ENCODE measurements around the gene CYP3A4. TPM values are rescaled to one million over a fixed set of nuclear protein-coding genes. Genes with fewer than 3 reads are reported as not detected.
"Not testable (repeated sequence)": the region's sequence is repeated elsewhere in the genome, so short reads cannot be mapped to it uniquely, and the experiment has no call there.

The CYP3A4 gene
- total RNA-seq, 1 donor from 2014 or later = not detected

DNA sequence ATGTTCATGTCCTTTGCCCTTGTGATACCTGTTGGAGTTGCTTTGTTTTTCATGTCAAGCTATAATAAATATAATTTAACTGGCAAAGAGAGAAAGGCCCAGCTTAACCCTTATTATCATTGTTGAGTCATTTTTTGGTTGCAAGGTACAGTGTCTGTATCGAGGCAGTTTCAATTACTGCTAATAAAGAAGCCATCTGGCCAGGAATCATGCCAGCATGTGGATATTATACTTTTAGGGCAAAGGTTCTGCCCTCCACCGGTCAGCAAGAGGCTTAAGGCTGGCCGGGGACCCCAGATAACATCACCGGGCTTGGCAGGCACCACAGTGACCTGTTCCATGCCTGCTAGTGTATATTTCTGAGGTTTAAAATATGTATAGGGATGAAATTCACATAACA is 9.0 kb upstream of the CYP3A4 start:
- no peak for DNase-seq

GRCh38 chr7:99791667-99792369 is 7.8 kb upstream of the CYP3A4 start:
- DNase-seq = no peak

- DNase-seq = no peak
Measured at GRCh38 chr7:99791021-99791420, 7.0 kb upstream of the CYP3A4 start.

DNA sequence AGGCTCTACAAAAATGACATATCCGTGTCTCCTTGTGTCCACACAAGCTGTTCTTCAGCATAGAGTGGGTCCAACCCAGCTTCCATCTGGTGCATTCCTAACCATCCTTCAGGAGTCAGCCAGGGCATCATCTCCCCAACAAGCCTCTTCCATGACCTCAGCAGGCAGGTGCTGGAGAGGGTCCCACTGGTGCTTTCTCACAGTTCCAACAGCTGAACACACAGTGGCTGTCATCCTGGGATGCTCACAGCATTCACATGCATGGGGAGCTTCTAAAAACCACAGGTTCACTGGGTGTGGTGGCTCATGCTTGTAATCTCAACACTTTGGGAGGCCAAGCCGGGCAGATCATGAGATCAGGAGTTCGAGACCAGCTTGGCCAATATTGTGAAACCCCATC is 6.4 kb upstream of the CYP3A4 start:
- no peak for DNase-seq

DNA sequence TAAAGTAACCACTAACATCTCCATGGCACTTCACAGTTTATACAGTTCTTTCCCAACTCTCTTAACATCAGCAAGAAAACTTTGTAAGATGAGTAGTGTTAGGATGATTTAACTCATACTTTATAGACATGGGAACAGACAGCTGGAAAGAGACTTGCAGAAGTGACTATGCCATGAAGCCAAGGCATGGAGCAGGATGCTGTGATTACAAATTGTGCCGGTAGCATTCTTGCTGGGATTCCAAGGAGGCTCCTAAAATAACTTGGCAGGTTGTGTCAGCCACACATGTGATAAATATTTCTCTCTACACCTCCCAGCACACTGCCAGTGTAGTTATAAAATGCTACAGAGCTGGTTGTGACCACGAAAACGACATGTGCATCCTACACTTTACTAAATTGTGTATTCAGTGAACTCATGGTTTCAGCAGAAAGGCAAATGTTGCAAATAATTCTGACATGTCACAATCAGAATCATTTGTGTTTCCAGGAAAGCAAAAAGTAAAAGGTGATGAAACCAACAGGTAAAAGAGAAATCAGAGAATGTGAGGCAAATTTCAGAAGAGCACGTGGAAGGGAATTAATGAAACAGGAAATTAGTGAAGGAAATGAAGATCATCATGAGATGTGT is 5.6 kb upstream of the CYP3A4 start:
- DNase-seq = no peak

- DNase-seq = no peak
Measured at GRCh38 chr7:99788554-99788953, 4.6 kb upstream of the CYP3A4 start.

DNA sequence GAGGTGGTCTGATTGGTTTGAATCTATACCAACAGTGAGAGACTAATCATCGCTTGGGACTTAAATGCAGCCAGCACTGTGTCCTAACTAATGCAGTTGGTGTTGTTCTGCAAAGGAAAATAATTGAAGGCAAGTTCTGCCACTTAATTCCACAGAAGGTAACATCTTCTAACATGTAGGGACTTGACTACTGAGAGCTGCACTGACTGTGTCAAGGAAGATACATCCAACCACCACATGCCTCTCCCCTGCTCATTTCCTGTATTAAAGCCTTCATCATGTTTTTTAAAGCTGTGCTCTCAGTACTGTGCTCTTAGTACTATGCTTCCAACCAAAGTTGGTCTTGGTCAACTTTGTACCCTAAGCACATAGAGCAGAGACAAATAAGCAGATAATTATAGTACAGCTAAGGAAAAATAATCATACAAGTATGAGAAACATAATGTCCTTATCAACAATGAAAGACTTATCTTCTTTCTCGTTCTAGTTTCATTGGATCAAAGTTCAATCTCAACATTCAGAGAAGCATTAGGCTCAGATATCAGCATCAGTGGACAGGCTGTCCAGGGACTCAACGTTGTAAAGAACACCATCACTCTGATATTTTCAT is 2.8 kb upstream of the CYP3A4 start:
- no peak for DNase-seq

DNA sequence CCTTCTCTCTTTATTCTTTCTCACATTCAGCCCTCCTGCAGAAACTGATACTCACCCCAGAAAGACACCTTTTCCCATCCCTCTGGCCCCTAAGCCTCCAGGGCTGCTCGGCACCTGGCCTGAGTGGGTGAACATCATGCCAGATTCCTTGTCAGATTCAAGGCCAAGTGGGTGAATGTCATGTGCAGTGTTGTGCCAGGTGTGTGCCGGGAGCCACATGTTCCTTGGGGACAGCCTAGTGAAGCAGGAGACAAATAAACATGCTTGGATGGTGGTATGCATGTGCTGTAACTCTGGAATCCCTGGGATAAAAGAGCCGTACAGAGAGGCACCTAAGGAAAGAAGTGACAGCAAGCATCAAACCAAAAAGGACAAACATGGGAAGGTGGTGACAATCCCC is 1.7 kb upstream of the CYP3A4 start:
- DNase-seq = not testable (repeated sequence)

DNA sequence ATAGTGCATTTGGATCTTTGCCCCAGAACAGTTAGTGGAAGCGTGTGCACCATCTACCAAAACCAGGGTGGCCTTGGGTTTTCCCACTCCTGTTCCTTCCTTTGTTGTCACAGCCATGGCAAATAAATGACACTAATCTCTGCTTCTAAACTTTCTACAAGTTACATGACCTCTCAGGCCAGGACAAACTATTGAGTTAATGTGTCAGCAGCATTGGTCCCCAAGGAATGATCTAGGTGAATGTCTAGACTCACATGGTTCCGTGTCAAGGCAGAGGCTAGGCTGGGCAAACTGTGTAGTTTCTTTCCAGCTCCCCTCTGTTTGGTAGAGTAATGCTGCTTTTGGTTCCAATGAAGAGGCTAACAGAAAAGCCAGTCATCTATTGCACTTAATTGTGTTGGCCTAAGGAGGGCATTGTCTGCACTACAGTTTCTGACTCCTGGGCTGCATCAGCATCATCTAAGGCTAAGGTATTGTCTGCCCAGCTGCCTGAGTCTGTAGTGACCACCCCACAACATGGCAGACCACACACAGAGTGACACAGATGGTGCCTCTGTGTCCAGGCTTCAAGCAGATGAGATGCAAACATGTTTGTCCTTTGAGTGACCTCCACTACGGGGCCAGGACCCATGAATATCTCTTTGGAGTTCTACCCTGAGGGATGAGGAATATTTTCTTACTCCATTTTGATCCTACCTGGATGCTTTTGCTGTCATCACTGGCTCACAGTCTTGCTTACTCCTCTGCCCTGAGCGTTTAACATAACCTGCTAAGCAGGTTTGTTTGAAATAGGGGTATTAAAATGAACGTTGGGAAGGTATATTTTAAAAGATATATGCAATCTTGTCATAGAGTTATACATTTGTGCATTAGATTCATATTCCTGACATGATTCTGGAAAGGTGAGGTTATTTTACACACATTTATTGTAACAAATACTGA is 1.7 kb downstream of the CYP3A4 start:
- no peak for DNase-seq

DNA sequence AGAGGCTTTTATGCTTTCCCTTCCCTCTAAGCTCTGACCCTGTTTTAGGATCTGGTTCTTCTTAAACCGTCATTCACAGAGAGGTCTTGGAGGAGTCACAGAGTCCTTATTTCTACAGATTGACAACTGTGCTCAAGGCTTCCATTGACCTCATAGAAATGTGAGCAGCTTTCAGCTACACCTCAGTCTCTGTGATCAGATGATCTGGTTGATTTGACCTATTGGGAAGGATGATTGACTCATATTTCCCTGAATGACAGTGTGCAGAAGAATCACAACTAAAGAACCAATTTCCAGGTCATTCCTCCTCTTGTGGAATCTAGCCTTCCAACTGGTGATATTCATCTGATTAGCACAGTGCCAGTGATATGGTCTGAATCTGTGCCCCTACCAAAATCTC is 3.4 kb downstream of the CYP3A4 start:
- DNase-seq = no peak

DNA sequence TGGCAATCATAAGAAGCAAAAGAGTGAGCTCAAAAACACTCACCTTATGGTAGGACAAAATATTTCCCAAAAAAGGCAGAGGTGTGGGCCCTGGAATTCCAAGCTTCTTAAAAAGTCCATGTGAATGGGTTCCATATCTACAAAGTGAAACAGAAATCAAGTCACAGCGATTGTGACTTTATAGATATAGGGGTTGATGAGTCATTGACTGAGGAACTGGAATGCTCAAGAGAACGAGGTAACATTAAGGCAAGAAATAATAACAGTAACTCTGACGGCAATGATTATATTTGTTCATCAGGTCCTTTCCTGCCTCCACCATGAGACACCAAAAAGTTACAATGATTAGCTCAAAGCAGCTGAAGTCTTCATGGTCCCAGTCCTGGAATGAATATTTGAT is 4.0 kb downstream of the CYP3A4 start:
- no peak for DNase-seq

- no peak for DNase-seq
Measured at GRCh38 chr7:99778880-99779279, 5.1 kb downstream of the CYP3A4 start.

DNA sequence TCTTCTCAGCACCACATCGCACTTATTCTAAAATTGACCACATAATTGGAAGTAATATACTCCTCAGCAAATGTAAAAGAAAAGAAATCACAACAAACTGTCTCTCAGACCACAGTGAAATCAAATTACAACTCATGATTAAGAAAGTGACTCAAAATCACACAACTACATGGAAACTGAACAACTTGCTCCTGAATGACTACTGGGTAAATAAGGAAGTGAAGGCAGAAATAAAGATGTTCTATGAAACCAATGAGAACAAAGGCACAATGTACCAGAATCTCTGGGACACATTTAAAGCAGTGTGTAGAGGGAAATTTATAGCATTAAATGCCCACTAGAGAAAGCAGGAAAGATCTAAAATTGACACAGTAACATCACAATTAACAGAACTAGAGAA is 10.6 kb downstream of the CYP3A4 start:
- DNase-seq = not testable (repeated sequence)

- no peak for DNase-seq
Measured at GRCh38 chr7:99772565-99772964, 11.4 kb downstream of the CYP3A4 start.

GRCh38 chr7:99769494-99769893 is 14.5 kb downstream of the CYP3A4 start:
- not testable (repeated sequence) for DNase-seq

GRCh38 chr7:99768471-99768870 is 15.5 kb downstream of the CYP3A4 start:
- no peak for DNase-seq

GRCh38 chr7:99767662-99768061 is 16.3 kb downstream of the CYP3A4 start:
- DNase-seq = no peak

GRCh38 chr7:99766484-99767099 is 17.4 kb downstream of the CYP3A4 start:
- no peak for DNase-seq

- no peak for DNase-seq
Measured at GRCh38 chr7:99764478-99764877, 19.5 kb downstream of the CYP3A4 start.

DNA sequence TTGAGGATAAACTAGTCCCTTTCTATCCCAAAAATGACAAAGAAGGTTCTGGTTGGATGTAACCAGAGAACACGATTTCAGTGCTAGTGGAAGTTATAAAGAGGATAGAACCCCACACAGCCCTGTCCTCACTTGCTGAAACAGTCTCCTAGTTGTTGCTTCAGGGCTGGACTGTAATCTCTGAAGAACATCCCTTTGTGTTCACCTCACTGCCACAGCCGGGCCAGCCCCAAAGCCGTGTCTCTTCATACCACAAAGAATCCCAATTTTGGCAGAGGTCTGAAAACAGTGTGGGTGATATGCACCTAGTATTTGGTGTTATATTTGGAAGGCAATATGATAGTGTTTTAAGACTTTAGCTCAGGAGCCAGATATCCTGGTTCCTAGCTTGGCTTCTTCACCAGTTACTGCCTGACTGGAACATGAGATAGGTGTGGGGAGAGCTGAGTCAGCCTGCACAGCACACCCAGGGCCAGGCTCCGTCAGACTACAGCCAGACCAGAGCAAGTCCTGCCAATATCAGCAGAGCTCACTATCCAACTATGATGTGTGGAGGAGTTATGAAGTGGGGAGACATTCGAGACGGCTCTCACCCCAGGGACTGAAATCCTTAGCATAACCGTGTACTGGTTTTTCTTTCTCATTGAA is 21.2 kb downstream of the CYP3A4 start:
- DNase-seq = no peak

DNA sequence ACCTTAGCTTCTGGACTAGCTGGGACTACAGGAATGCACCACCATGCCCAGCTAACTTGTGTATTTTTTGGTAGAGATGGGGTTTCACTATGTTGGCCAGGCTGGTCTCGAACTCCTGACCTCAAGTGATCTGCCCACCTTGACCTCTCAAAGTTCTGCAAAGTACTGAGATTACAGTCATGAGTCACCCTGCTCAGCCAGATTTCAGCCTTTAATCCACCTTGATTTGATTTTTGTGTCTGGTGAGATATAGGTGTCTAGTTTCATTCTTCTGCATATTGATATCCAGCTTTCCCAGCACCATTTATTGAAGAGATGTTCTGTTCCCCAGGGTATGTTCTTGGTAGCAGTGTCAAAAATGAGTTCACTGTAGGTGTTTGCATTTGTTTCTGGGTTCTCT is 28.9 kb downstream of the CYP3A4 start:
- DNase-seq = no peak

DNA sequence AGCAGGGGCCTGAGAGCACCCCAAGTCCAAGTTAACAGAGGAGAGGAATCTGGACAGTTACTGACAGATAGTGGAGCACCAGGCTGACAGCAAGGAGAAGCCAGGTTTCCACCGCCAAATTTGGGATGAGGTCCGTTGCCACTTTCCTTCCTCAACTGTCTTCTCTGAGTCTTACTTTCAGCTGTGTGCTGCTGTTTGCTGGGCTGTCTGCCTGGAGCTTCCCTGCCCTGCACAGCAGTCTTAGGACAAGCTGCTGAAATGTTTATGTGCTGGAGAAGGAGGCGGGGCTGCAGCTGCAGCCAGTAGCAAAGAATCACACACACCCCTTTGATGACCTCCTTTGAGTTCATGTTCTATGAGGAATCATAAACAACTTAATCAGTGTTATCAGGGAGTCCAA is 31.6 kb downstream of the CYP3A4 start:
- DNase-seq = no peak

All from occipital lobe (tissue), 2 donors.